ENCODE data around the gene ASNSD1.
"Not testable (repeated sequence)": the region's sequence is repeated elsewhere in the genome, so short reads cannot be mapped to it uniquely, and the experiment has no call there.

ASNSD1 gene

GRCh38 chr2:189696223-189696622, 35.0 kb downstream of the ASNSD1 start:
- DNase-seq: no peak

GRCh38 chr2:189698020-189698887, 37.0 kb downstream of the ASNSD1 start:
- peak in 1 of 2 donors; percentile 60 for DNase-seq

DNA sequence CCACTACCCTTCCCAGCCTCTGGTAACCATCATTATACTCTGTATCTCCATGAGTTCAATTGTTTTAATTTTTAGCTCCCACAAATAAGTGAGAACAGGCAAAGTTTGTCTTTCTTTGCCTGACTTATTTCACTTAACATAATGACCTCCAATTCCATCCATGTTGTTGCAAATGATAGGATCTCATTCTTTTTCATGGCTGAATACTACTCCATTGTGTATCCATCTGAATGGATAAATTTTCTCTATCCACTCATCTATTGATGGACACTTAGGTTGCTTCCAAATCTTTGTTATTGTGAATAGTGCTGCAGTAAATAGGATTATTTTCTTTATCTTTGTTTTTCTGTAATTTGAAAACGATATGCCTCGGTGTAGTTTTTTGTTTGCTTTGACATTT, 39.4 kb downstream of the ASNSD1 start:
- DNase-seq: no peak

DNA sequence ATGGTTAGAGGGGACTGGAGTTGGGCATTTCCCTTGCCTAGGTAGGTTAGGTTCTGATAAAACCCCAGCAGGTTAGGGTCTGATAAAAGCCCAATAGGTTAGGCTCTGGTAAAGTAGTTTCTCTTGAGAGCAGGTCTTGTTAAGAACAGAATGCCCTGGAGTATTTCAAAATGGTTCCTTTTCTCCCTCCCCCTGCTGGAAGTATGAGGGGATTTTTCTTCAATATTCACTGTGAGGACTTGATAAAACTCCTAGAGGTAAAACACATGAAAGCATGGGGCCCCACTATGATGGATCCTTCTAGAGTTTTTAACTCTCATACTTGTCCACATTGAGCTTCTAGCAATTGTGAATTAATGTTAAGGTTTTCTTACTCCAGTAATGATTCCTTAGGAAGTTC, 40.8 kb downstream of the ASNSD1 start:
- DNase-seq: no peak

GRCh38 chr2:189709501-189710221, 48.4 kb downstream of the ASNSD1 start:
- DNase-seq: no peak

DNA sequence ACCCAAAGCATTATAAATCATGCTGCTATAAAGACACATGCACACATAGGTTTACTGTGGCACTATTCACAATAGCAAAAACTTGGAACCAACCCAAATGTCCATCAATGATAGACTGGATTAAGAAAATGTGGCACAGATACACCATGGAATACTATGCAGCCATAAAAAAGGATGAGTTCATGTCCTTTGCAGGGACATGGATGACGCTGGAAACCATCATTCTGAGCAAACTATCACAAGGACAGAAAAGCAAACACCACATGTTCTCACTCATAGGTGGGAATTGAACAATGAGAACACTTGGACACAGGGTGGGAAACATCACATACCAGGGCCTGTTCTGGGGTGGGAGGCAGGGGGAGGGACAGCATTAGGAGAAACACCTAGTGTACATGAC, 56.3 kb downstream of the ASNSD1 start:
- DNase-seq: not testable (repeated sequence)

GRCh38 chr2:189719571-189719970, 58.3 kb downstream of the ASNSD1 start:
- DNase-seq: no peak
